NOMO-1 treated with DMSO at 0.1 percent for 48 hours (cell line): ENCODE measurements around the gene EFNB2.

Source experiments
- DNase-seq: peaks from one replicate; lab custom pipeline; 2025; ENCODE audit not compliant: unreplicated experiment; lab: John Stamatoyannopoulos, UW

EFNB2 gene

GRCh38 chr13:106535552-106536243, at the start of gene EFNB2:
Gene EFNB2, minus strand, starts transcription at chr13:106535662. Its CDS starts 698 bp downstream, at chr13:106534964.
- DNase-seq = peak; percentile 83

GRCh38 chr13:106581225-106581624, 45.8 kb upstream of the EFNB2 start:
- no peak for DNase-seq

GRCh38 chr13:106575896-106576295, 40.4 kb upstream of the EFNB2 start:
- DNase-seq = no peak

GRCh38 chr13:106573868-106574267, 38.4 kb upstream of the EFNB2 start:
- no peak for DNase-seq

GRCh38 chr13:106573284-106573846, 37.9 kb upstream of the EFNB2 start:
- no peak for DNase-seq

- no peak for DNase-seq
Observed at GRCh38 chr13:106570299-106570852, 34.9 kb upstream of the EFNB2 start.

- DNase-seq = no peak
Observed at GRCh38 chr13:106569233-106570095, 34.0 kb upstream of the EFNB2 start.

GRCh38 chr13:106568299-106569003, 33.0 kb upstream of the EFNB2 start:
- DNase-seq = peak; percentile 57

- DNase-seq = peak; percentile 90
Observed at GRCh38 chr13:106567474-106568298, 32.2 kb upstream of the EFNB2 start, which contains the start of gene ARGLU1. Gene ARGLU1, minus strand, starts transcription at chr13:106568137. Its CDS starts 218 bp downstream, at chr13:106567919.

- DNase-seq = peak; percentile 65
Observed at GRCh38 chr13:106566641-106567473, 31.4 kb upstream of the EFNB2 start.

GRCh38 chr13:106565127-106565775, 29.8 kb upstream of the EFNB2 start:
- DNase-seq = no peak

GRCh38 chr13:106562301-106562700, 26.8 kb upstream of the EFNB2 start:
- DNase-seq = no peak

GRCh38 chr13:106561551-106562170, 26.2 kb upstream of the EFNB2 start:
- DNase-seq = no peak

GRCh38 chr13:106560821-106561220, 25.4 kb upstream of the EFNB2 start:
- DNase-seq = no peak

- DNase-seq = no peak
Observed at GRCh38 chr13:106558527-106558926, 23.1 kb upstream of the EFNB2 start.

GRCh38 chr13:106555631-106556328, 20.3 kb upstream of the EFNB2 start:
- DNase-seq = no peak

- no peak for DNase-seq
Observed at GRCh38 chr13:106551751-106552150, 16.3 kb upstream of the EFNB2 start.

GRCh38 chr13:106551350-106551749, 15.9 kb upstream of the EFNB2 start:
- peak; percentile 10 for DNase-seq
